ENCODE measurements around the gene ACTA2.

DNA sequence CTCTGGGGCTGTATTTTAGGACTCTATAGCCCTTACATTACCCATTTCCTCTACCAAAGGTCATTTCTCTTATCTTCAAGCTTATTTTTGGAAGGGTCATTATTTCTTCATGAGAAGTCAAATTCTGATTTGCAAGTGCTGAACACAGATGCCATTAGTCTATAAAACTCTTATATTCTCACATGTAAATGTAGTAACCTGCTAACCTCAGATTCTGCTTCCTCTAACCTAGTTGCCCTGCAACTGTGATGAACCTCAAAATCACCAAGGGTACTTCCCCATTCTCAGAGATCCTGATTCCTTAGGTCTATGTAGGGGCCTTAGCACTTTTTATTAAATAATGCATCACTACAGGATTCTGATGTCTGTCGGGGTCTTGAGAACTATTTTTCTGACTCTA lies 44.4 kb upstream of the ACTA2 start:
- TF ChIP-seq, protein P1, sequence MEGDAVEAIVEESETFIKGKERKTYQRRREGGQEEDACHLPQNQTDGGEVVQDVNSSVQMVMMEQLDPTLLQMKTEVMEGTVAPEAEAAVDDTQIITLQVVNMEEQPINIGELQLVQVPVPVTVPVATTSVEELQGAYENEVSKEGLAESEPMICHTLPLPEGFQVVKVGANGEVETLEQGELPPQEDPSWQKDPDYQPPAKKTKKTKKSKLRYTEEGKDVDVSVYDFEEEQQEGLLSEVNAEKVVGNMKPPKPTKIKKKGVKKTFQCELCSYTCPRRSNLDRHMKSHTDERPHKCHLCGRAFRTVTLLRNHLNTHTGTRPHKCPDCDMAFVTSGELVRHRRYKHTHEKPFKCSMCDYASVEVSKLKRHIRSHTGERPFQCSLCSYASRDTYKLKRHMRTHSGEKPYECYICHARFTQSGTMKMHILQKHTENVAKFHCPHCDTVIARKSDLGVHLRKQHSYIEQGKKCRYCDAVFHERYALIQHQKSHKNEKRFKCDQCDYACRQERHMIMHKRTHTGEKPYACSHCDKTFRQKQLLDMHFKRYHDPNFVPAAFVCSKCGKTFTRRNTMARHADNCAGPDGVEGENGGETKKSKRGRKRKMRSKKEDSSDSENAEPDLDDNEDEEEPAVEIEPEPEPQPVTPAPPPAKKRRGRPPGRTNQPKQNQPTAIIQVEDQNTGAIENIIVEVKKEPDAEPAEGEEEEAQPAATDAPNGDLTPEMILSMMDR (IDR thresholded peaks at IDR 0.05), result no peak
- no peak for TF ChIP-seq POLR2AphosphoS5 (IDR thresholded peaks at IDR 0.05)

Data from esophagus muscularis mucosa (tissue), 3 donors.